Mesenchymal stem cell (in vitro differentiated cells and primary cell): Measurements from ENCODE around the gene ACY1.

Source experiments
- DNase-seq: peaks from one replicate; pipeline ENCODE4 v3.0.0-alpha.2; 2013
- H2AFZ ChIP-seq: one replicate; pipeline ENCODE4 v1.6.1; 2013; ENCODE audit warnings: low read depth, mild to moderate bottlenecking, control low read depth, inconsistent platforms, low read length, moderate library complexity
- H2AK5ac ChIP-seq: 2 replicates; pipeline ENCODE4 v1.6.1; 2013; ENCODE audit warnings: low read length, moderate library complexity, mild to moderate bottlenecking, inconsistent platforms; ENCODE audit not compliant: severe bottlenecking
- H2BK120ac ChIP-seq: one replicate; pipeline ENCODE4 v1.6.1; 2013; ENCODE audit warnings: low read depth, mild to moderate bottlenecking, inconsistent platforms, low read length, moderate library complexity
- H2BK12ac ChIP-seq, 2 experiments: one replicate each; pipeline ENCODE4 v1.6.1; 2013; ENCODE audit warnings: inconsistent platforms in 2 of 2, low read length in 2 of 2, mild to moderate bottlenecking in 2 of 2, moderate library complexity in 2 of 2, control low read depth in 1 of 2
- H2BK15ac ChIP-seq: one replicate; pipeline ENCODE4 v1.6.1; 2013; ENCODE audit warnings: mild to moderate bottlenecking, low read depth, inconsistent platforms; ENCODE audit not compliant: poor library complexity, severe bottlenecking
- H2BK5ac ChIP-seq: 2 replicates; pipeline ENCODE4 v1.6.1; 2013; ENCODE audit warnings: low read depth, mild to moderate bottlenecking, low read length, control low read depth, inconsistent platforms; ENCODE audit not compliant: poor library complexity, severe bottlenecking
- H3K14ac ChIP-seq, 2 experiments: one replicate each; pipeline ENCODE4 v1.6.1; 2013; ENCODE audit warnings: inconsistent platforms in 2 of 2, low read length in 2 of 2, control low read depth in 1 of 2, mild to moderate bottlenecking in 1 of 2, moderate library complexity in 1 of 2
- H3K18ac ChIP-seq, 2 experiments: one replicate each; pipeline ENCODE4 v1.6.1; 2013; ENCODE audit warnings: inconsistent platforms in 2 of 2, low read length in 2 of 2, control low read depth in 1 of 2, low read depth in 1 of 2, mild to moderate bottlenecking in 1 of 2
- H3K23ac ChIP-seq, 2 experiments: one replicate each; pipeline ENCODE4 v1.6.1; 2013; ENCODE audit warnings: inconsistent platforms in 2 of 2, low read length in 2 of 2, mild to moderate bottlenecking in 2 of 2, moderate library complexity in 2 of 2, control low read depth in 1 of 2
- H3K27ac ChIP-seq: 2 replicates; pipeline ENCODE4 v1.5.1; 2013; ENCODE audit warnings: mild to moderate bottlenecking, moderate library complexity, low read length, control low read depth, inconsistent platforms; ENCODE audit not compliant: poor library complexity, severe bottlenecking
- H3K27me3 ChIP-seq, 2 experiments: 2 replicates each; pipeline versions ENCODE4 v1.6.1 to v1.7.0; 2013; ENCODE audit warnings: low read length in 2 of 2, mild to moderate bottlenecking in 2 of 2, moderate library complexity in 2 of 2, control low read depth in 1 of 2, inconsistent platforms in 1 of 2; ENCODE audit not compliant: control insufficient read depth in 1 of 2, insufficient read depth in 1 of 2
- H3K36me3 ChIP-seq, 2 experiments: 2 replicates each; pipeline versions ENCODE4 v1.6.1 to v1.7.0; 2013; ENCODE audit warnings: low read length in 2 of 2, control low read depth in 1 of 2, inconsistent platforms in 1 of 2, low read depth in 1 of 2, mild to moderate bottlenecking in 1 of 2; ENCODE audit not compliant: insufficient read depth in 2 of 2, control insufficient read depth in 1 of 2
- H3K4ac ChIP-seq, 2 experiments: one replicate each; pipeline ENCODE4 v1.6.1; 2013; ENCODE audit warnings: inconsistent platforms in 2 of 2, low read length in 2 of 2, mild to moderate bottlenecking in 2 of 2, moderate library complexity in 2 of 2, control low read depth in 1 of 2, low read depth in 1 of 2
- H3K4me1 ChIP-seq: 2 replicates; pipeline ENCODE4 v1.6.1; 2013; ENCODE audit warnings: low read depth, low read length, control low read depth; ENCODE audit not compliant: control insufficient read depth, insufficient read depth
- H3K4me2 ChIP-seq: 2 replicates; pipeline ENCODE4 v1.6.1; 2013; ENCODE audit warnings: low read length, mild to moderate bottlenecking, inconsistent platforms; ENCODE audit not compliant: poor library complexity, severe bottlenecking
- H3K4me3 ChIP-seq, 2 experiments: 2 replicates each; pipeline versions ENCODE4 v1.5.1 to v1.7.0; 2013; ENCODE audit warnings: low read length in 2 of 2, mild to moderate bottlenecking in 2 of 2, control low read depth in 1 of 2, low read depth in 1 of 2; ENCODE audit not compliant: insufficient read depth in 1 of 2
- H3K79me1 ChIP-seq: replicated peaks from 2 replicates; pipeline ENCODE4 v1.6.1; 2013; ENCODE audit warnings: mild to moderate bottlenecking, control low read depth, low read length, inconsistent platforms; ENCODE audit not compliant: poor library complexity, severe bottlenecking
- H3K9ac ChIP-seq: 2 replicates; pipeline ENCODE4 v1.7.0; 2013; ENCODE audit warnings: mild to moderate bottlenecking, low read length, moderate library complexity
- H3K9me3 ChIP-seq: 2 replicates; pipeline ENCODE4 v1.7.0; 2013; ENCODE audit warnings: mild to moderate bottlenecking, low read length; ENCODE audit not compliant: control insufficient read depth
- H4K8ac ChIP-seq: one replicate; pipeline ENCODE4 v1.6.1; 2013; ENCODE audit warnings: inconsistent platforms, mild to moderate bottlenecking, low read length, moderate library complexity
- H4K91ac ChIP-seq: one replicate; pipeline ENCODE4 v1.6.1; 2013; ENCODE audit warnings: mild to moderate bottlenecking, low read length, inconsistent platforms
- WGBS: methylation state at CpG from one replicate; pipeline ENCODE4 v1.1.7; 2013; ENCODE audit warnings: mixed read lengths; 5-methylcytosine and 5-hydroxymethylcytosine counted together

Gene ACY1

DNA sequence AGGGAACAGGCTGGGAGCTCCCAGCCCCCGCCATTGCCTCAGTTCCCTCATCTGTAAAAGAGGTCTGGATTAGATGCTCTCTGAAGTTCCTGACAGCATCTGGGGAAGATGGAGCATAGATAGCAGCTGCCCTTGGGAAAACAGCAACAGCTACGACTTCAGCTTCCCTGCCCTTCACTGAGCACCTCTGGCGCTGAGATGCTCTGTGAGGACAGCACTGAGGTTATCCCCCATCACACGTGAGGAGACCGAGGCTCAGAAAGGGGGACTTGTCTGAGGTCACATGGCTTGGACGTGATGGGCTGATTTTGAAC is 23.4 kb downstream of the ACY1 start:
- 89% methylated on average over 5 of the region's 6 CpGs for WGBS
- Histone ChIP-seq H3K4ac (no peak overlapping the region), H4K91ac (no peak overlapping the region), H3K9me3 (no peaks in the 10 kb centered on the region), H2BK5ac (no peak overlapping the region), H3K4me1 (peaks cover 14% of the 10 kb centered on the region), H2BK12ac (no peak overlapping the region), H2BK15ac (no peak overlapping the region), H3K36me3 (no peaks in the 10 kb centered on the region), H3K9ac (no peak overlapping the region), H3K4me2 (no peak overlapping the region), H2AK5ac (no peak overlapping the region), H3K4me3 (no peak overlapping the region), H3K23ac (no peak overlapping the region), H3K27ac (no peak overlapping the region), H3K18ac (no peak overlapping the region), H2AFZ (no peak overlapping the region), H4K8ac (no peak overlapping the region), H3K79me1 (no peaks in the 10 kb centered on the region), H2BK120ac (no peak overlapping the region), H3K27me3 (peaks cover 0 to 29% of the 10 kb centered on the region in 2 experiments), H3K14ac (peak overlapping the region in 1 of 2 experiments; percentile 2)
- DNase-seq = no peak

DNA sequence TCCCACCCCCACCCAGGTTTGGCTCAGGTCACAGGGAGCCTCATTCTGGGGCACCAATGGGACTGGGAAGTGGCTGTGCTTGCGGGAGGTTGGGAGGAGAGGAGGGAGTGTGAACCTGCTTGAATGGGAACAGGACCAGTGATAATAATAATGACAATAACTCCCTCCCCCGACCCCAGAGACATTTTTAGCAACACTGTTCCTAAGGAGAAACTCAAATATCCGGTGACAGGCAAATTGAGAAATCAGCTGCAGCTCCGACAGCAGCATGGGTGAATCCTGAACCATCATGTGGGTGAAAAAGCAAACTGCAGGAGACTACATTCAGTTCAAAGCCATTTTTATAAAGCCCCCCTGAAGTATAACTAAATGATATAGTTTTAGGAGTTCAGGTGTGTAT is 24.0 kb downstream of the ACY1 start:
- no peak overlapping the region for H2AFZ ChIP-seq
- H3K79me1 ChIP-seq = no peaks in the 10 kb centered on the region
- WGBS = 82% methylated on average over 3 of the region's 4 CpGs
- no peak overlapping the region for H4K8ac ChIP-seq
- H2AK5ac ChIP-seq = no peak overlapping the region
- no peak overlapping the region for H2BK12ac ChIP-seq
- no peak overlapping the region for H3K14ac ChIP-seq
- peaks cover 14% of the 10 kb centered on the region for H3K4me1 ChIP-seq
- no peak overlapping the region for H2BK5ac ChIP-seq
- no peak overlapping the region for H3K4ac ChIP-seq
- no peak for DNase-seq
- H2BK120ac ChIP-seq = no peak overlapping the region
- H3K36me3 ChIP-seq = no peaks in the 10 kb centered on the region
- H3K4me2 ChIP-seq = no peak overlapping the region
- H3K9ac ChIP-seq = no peak overlapping the region
- no peak overlapping the region for H2BK15ac ChIP-seq
- H3K27me3 ChIP-seq = peaks cover 0 to 26% of the 10 kb centered on the region in 2 experiments
- no peaks in the 10 kb centered on the region for H3K9me3 ChIP-seq
- H3K18ac ChIP-seq = no peak overlapping the region
- no peak overlapping the region for H3K23ac ChIP-seq
- H4K91ac ChIP-seq = no peak overlapping the region
- H3K27ac ChIP-seq = no peak overlapping the region
- H3K4me3 ChIP-seq = no peak overlapping the region

DNA sequence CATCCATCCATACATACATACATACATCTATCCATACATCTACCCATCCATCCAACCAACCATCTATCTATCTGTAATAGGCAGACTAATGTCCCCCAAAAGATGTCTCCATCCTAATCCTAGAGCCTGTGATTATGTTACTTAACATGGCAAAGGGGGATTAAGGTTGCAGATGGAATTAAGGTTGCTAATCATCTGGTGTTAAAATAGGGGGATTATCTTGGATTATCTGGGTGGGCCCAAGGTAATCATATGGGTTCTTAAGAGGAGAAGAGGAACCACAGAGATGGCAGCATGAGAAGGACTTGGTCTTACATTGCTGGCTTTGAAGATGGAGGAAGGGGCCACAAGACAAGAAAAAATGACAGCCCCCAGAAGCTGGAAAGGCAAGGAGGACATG is 27.1 kb downstream of the ACY1 start:
- H3K4me2 ChIP-seq = no peak overlapping the region
- no peak overlapping the region for H3K27ac ChIP-seq
- H2AK5ac ChIP-seq = no peak overlapping the region
- no peaks in the 10 kb centered on the region for H3K79me1 ChIP-seq
- H3K18ac ChIP-seq = no peak overlapping the region
- no peak overlapping the region for H2BK15ac ChIP-seq
- H2BK5ac ChIP-seq = no peak overlapping the region
- no peak overlapping the region for H2AFZ ChIP-seq
- H4K91ac ChIP-seq = no peak overlapping the region
- H3K23ac ChIP-seq = no peak overlapping the region
- H2BK12ac ChIP-seq = no peak overlapping the region
- no peaks in the 10 kb centered on the region for H3K9me3 ChIP-seq
- H3K27me3 ChIP-seq = peaks cover 0 to 7% of the 10 kb centered on the region in 2 experiments
- H3K14ac ChIP-seq = no peak overlapping the region
- H4K8ac ChIP-seq = no peak overlapping the region
- H2BK120ac ChIP-seq = no peak overlapping the region
- no peaks in the 10 kb centered on the region for H3K36me3 ChIP-seq
- H3K4me1 ChIP-seq = peaks cover 9% of the 10 kb centered on the region
- H3K4me3 ChIP-seq = no peak overlapping the region
- H3K4ac ChIP-seq = no peak overlapping the region
- no peak for DNase-seq
- no peak overlapping the region for H3K9ac ChIP-seq

DNA sequence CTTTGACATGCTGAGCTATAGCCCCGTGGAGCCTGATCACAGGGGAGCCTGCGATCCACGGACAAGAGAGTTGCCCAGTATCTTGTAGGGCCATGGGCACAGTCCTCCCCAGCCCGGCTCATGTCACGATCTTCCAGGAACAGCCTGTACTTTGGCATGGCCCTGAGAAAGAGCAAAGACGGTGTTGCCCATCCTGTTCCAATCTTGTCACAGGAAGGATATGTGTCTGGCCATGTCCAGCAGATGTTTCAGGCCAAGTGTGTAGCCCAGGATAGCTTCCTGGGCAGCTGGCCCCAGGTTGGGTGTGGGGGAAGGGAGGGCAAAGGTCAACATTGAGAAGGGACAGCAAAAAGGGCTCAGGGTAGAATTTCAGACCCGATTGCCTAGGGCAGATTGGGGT is 29.4 kb downstream of the ACY1 start:
- H2BK5ac ChIP-seq = no peak overlapping the region
- no peak overlapping the region for H3K4me3 ChIP-seq
- no peak for DNase-seq
- no peaks in the 10 kb centered on the region for H3K4me1 ChIP-seq
- H3K23ac ChIP-seq = no peak overlapping the region
- H4K8ac ChIP-seq = peak overlapping the region; percentile 27
- H2AFZ ChIP-seq = no peak overlapping the region
- no peak overlapping the region for H3K4ac ChIP-seq
- H3K36me3 ChIP-seq = no peaks in the 10 kb centered on the region
- 80% methylated on average over 7 of the region's 7 CpGs for WGBS
- peaks cover 0 to 2% of the 10 kb centered on the region in 2 experiments for H3K27me3 ChIP-seq
- H3K4me2 ChIP-seq = no peak overlapping the region
- H3K27ac ChIP-seq = no peak overlapping the region
- no peak overlapping the region for H2BK15ac ChIP-seq
- no peak overlapping the region for H3K18ac ChIP-seq
- H3K9ac ChIP-seq = no peak overlapping the region
- H2AK5ac ChIP-seq = no peak overlapping the region
- H2BK120ac ChIP-seq = no peak overlapping the region
- H3K14ac ChIP-seq = no peak overlapping the region
- no peak overlapping the region for H4K91ac ChIP-seq
- H3K9me3 ChIP-seq = no peaks in the 10 kb centered on the region
- no peak overlapping the region for H2BK12ac ChIP-seq
- H3K79me1 ChIP-seq = no peaks in the 10 kb centered on the region
